HG02884 (cell line): ENCODE data around the gene CROCC2.

Experiments
- ATAC-seq: cut with Tn5 transposase; IDR thresholded peaks from one replicate; pipeline ENCODE4 v1.9.1; 2021; ENCODE audit warnings: mild to moderate bottlenecking, moderate library complexity; ENCODE audit not compliant: unreplicated experiment

Gene CROCC2

GRCh38 chr2:240919786-240920782 lies 13.9 kb downstream of the CROCC2 start:
- ATAC-seq = no peak

GRCh38 chr2:240920783-240921231 lies 14.7 kb downstream of the CROCC2 start:
- no peak for ATAC-seq

GRCh38 chr2:240921311-240921994 lies 15.3 kb downstream of the CROCC2 start:
- no peak for ATAC-seq

- ATAC-seq = no peak
Observed at GRCh38 chr2:240921995-240922244, 15.8 kb downstream of the CROCC2 start.

- no peak for ATAC-seq
Observed at GRCh38 chr2:240922245-240922981, 16.3 kb downstream of the CROCC2 start.

- ATAC-seq = no peak
Observed at GRCh38 chr2:240922982-240923537, 16.9 kb downstream of the CROCC2 start.

GRCh38 chr2:240925191-240925567 lies 19.0 kb downstream of the CROCC2 start:
- no peak for ATAC-seq

- ATAC-seq = no peak
Observed at GRCh38 chr2:240925568-240926515, 19.7 kb downstream of the CROCC2 start.

- no peak for ATAC-seq
Observed at GRCh38 chr2:240926516-240927389, 20.6 kb downstream of the CROCC2 start.

GRCh38 chr2:240927390-240927781 lies 21.2 kb downstream of the CROCC2 start:
- no peak for ATAC-seq

- ATAC-seq = no peak
Observed at GRCh38 chr2:240928476-240929363, 22.6 kb downstream of the CROCC2 start.

GRCh38 chr2:240929364-240930095 lies 23.4 kb downstream of the CROCC2 start:
- no peak for ATAC-seq

GRCh38 chr2:240930096-240930630 lies 24.0 kb downstream of the CROCC2 start:
- ATAC-seq = no peak

- ATAC-seq = no peak
Observed at GRCh38 chr2:240930631-240931318, 24.6 kb downstream of the CROCC2 start.

- ATAC-seq = no peak
Observed at GRCh38 chr2:240931319-240931949, 25.3 kb downstream of the CROCC2 start.
